ENCODE results near the gene SHISA4. TPM values are rescaled to one million over a fixed set of nuclear protein-coding genes. Genes with fewer than 3 reads are reported as not detected.

The SHISA4 gene
- total RNA-seq, 4 donors from 2014 or later = 13.9 to 29.7 (median 15.9) TPM

Small RNAs within 50 kb of the gene (small RNA-seq; reads per million reads assigned to genes)
- not detected for gene MIR6739

Other genes starting within 250 kb of the SHISA4 start
- 10 to 100 TPM; 14.6 to 24.1 (median 19.8) TPM for gene IPO9, start 59.7 kb upstream of the SHISA4 start, total RNA-seq
- gene LMOD1, start 57.6 kb downstream of the SHISA4 start, total RNA-seq = 100 to 1,000 TPM in 2 of 4 donors, 10 to 100 TPM in 2; 38.8 to 168 (median 74.3) TPM
- gene TIMM17A, start 66.6 kb downstream of the SHISA4 start, total RNA-seq = 10 to 100 TPM; 24.6 to 67.5 (median 26.2) TPM
- 10 to 100 TPM; 38.5 to 68.8 (median 47.7) TPM for gene RNPEP, start 93.8 kb downstream of the SHISA4 start, total RNA-seq
- gene ELF3, start 121.7 kb downstream of the SHISA4 start, total RNA-seq = under 1 TPM in 3 of 4 donors, not detected in 1; 0.17 to 0.44 (median 0.38) TPM
- gene GPR37L1, start 234.0 kb downstream of the SHISA4 start, total RNA-seq = under 1 TPM in 1 of 4 donors, not detected in 3; 0.16 TPM